HG02973 (cell line): Measurements from ENCODE around the gene B4GALNT3.

ENCODE experiments used
- ATAC-seq: cut with Tn5 transposase; IDR thresholded peaks from one replicate; pipeline ENCODE4 v1.9.1; 2021; ENCODE audit warnings: moderate library complexity; ENCODE audit not compliant: unreplicated experiment

The B4GALNT3 gene

DNA sequence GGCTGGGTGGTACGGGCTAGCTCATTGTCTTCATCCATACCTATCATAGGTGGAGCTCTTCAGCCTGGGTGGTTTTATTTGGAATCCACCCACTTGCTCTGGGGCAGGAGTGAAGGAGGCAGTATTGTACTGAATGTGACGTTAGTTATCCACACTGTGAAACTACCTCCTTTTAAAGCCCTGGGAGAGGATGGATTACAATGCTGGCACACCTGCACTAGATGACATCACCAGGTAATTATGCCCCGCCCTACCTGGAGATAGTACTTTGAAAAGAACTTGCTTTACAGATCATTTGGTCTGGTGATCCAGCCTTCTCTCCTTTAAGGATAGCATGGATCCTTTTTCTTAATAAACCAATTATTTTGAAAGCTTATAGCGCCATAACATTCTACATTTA is 78.0 kb downstream of the B4GALNT3 start:
- no peak for ATAC-seq

DNA sequence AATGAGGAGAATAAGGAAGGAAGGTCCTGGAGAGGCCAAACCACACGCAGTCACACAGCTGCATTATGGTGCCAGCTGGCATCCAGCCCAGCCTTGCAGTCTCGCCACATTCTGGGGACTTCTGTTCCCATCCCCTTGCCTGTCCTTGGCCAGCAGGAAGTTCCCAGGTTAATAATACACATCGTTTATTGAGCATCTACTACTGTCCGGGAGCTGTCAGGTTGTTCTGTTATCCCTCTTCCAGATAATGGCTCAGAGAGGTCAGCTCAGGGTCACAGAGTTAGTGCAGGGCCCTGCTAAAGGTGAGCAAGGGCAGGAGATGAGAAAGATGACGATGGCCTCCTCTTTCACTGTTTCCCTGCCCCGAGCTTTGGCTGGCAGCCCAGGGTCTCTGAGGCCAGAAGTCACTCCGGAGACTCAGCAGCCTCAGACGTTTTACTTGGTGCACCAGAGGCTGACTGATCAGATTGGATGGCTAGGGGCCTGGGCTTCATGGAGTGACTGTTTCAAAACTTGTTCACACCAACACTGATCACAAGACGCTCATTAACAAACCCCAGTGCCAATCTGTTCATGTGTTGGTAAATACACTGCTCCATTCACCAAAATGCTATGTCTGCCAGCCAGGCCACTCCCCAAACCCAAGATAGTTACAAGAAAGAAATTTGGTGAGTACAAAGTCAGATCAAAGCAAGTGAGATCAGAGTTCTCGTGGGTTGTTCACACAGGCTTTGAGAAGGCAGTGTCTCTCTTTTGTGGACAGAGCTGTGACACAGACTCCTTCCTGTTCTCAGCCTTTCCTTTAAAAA is 79.2 kb downstream of the B4GALNT3 start:
- ATAC-seq = no peak

DNA sequence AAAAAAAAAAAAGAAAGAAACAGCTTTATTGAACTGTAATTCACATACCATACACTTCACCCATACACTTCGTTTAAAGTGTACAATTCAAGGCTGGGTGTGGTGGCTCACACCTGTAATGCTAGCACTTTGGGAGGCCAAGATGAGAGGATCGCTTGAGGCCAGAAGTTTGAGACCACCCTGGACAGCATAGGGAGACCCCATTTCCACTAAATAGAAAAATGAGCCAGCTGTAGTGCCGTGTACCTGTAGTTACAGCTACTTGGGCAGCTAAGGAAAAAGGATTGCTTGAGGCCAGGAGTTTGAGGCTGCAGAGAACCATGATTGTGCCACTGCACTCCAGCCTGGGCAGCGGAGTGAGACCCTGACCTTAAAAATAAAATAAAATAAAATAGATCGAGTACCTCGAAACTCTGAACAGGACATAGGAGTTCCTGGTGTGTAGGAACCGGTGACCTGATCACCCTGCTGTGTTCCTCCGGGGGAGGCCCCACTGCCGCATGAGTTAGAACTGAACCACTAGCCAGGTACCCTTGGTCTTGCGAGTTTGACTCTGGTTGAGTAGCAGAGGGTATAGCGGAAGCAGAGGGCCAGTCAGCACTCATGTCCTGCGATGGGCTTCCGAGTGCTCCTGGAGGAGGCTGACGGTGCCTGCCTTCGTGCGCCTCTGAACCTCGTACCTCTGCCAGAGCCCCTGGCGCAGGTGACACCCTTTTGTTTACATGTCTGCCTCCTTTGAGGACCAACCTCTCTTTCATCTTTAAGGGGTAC is 80.0 kb downstream of the B4GALNT3 start:
- no peak for ATAC-seq

GRCh38 chr12:541676-542324 is 82.1 kb downstream of the B4GALNT3 start:
- no peak for ATAC-seq

GRCh38 chr12:542395-543113 is 82.8 kb downstream of the B4GALNT3 start:
- ATAC-seq = no peak

DNA sequence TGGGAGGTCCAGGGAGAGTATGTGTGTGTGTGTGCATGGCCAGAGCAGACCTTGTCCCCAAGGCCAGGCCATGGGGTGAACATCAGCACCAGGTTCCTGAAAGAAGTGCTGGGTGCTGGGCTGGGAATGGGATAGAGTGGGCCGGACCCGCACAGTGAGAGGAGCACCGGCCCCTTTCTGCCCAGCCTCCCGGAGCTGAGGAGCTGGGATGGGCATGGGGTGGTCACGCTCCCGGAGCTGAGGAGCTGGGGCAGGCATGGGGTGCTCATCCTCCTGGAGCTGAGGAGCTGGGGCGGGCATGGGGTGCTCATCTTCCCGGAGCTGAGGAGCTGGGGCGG is 83.3 kb downstream of the B4GALNT3 start:
- ATAC-seq = no peak

GRCh38 chr12:544142-544541 is 84.4 kb downstream of the B4GALNT3 start:
- ATAC-seq = no peak

DNA sequence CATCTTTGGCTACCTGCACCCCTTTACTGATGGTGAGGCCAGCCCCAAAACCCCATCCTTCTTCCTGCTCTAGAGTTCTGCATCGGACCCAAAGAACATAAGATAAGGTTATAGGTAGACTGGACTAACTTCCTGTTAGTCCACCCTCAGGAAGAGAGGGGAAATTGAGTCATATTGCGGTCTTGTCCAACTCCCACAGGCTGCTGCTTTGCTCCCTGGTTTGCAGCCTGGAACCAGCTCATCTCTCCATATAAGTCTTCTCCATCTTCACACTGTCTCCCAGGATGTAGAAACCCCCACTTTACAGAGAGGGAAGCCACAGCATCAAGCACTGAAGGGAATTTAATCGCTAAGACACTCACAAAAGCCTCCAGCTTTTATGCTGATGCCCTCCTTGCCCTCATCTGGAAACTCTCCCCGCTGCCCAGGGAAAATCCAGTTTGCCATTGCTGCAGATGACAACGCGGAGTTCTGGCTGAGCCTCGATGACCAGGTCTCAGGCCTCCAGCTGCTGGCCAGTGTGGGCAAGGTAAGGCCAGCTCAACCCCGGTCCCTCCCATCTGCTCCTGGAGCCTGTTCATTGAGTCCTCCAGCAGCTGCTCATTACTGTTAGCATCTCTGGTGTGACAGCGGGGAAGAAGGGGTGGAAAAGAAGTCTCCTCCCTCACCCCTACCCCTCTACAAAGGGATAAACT is 85.3 kb downstream of the B4GALNT3 start:
- no peak for ATAC-seq

- ATAC-seq = no peak
Observed at GRCh38 chr12:545835-546234, 86.1 kb downstream of the B4GALNT3 start.

- no peak for ATAC-seq
Observed at GRCh38 chr12:546265-546919, 86.7 kb downstream of the B4GALNT3 start.

GRCh38 chr12:546920-547845 is 87.4 kb downstream of the B4GALNT3 start:
- no peak for ATAC-seq

- ATAC-seq = no peak
Observed at GRCh38 chr12:547883-548470, 88.2 kb downstream of the B4GALNT3 start.

DNA sequence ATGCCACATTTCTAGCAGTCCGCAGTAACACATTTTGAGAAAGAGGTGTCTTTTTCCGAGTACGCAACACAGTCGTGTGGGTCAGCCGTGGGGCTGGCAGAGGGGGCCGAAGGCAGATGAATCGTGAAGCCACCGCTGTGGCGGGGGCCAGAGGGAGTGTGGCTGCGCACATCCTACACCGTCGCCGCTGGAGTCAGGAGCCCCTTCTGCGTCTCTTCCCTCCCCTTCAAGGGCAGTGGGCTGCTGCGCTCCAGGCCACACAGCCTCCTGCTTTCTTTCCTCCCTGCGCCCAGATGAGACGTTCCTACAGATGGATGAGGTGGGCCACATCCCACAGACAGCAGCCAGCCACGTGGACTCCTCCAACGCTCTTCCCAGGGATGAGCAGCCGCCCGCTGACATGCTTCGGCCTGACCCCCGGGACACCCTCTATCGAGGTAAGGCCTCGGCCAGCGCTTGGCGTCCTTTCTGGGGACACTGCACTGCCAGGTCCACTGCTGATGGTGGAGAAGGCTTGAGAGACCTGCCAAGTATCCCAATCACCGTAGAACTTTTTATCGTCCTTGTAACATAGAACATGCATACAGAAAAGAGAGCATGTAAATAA is 89.8 kb downstream of the B4GALNT3 start:
- no peak for ATAC-seq

GRCh38 chr12:550473-551260 is 90.9 kb downstream of the B4GALNT3 start:
- no peak for ATAC-seq

DNA sequence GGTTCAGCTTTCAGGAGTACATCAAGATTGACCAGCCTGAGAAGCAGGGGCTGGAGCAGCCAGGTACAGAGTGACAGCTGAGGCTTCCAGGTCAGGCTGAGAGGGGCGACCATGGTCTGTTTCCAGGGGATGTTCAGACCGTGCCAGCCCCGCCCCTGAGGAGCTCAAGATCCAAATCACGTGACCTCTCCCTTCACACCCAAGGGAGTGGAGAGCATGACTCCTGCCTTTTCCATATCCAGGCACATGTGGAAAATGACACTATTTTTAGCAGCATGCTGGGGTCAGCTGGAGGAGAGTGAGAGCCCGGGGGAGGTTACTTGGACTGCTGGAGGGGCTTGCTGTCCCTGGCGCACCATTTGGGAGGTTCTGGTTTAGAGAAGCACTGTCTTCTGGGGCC is 92.7 kb downstream of the B4GALNT3 start:
- ATAC-seq = no peak

- ATAC-seq = no peak
Observed at GRCh38 chr12:553216-554000, 93.7 kb downstream of the B4GALNT3 start.

DNA sequence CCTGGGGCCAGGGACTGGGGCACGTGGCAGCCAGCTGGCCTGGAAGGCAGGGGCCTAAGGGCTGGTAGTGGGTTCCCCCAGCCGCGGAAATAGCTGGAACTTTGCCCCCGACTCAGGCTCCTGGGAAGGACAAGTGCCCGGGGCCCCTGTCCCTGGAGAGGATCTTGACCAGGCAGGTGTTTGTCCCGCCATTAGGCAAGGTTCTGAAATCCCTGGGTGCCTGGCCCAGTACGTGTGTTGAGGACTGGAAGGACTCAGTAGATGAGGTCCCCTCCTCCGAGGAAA is 94.2 kb downstream of the B4GALNT3 start:
- no peak for ATAC-seq
